Mucosa of descending colon (tissue), 3 donors: ENCODE measurements around the gene CPT1A. TPM values are rescaled to one million over a fixed set of nuclear protein-coding genes. Genes with fewer than 3 reads are reported as not detected.

Experiments used
- ATAC-seq: fragments of 200-7000 bp; cut with Tn5 transposase; one replicate; pipeline ENCODE4 v1.9.1; 2020; ENCODE audit warnings: mild to moderate bottlenecking, moderate library complexity
- DNase-seq, 3 donors: peaks; one replicate each; pipeline ENCODE4 v3.0.0-alpha.2; 2020
- H3K36me3 ChIP-seq: fragments of 200-600 bp; one replicate; pipeline ENCODE4 v1.8.0; 2021; ENCODE audit warnings: low read depth, mild to moderate bottlenecking
- H3K4me1 ChIP-seq: fragments of 200-600 bp; one replicate; pipeline ENCODE4 v1.8.0; 2021; ENCODE audit warnings: low read depth, mild to moderate bottlenecking
- H3K4me3 ChIP-seq: fragments of 200-600 bp; one replicate; pipeline ENCODE4 v1.8.0; 2021; ENCODE audit warnings: mild to moderate bottlenecking
- H3K9me3 ChIP-seq: fragments of 200-600 bp; one replicate; pipeline ENCODE4 v1.8.0; 2021; ENCODE audit warnings: mild to moderate bottlenecking
- intact Hi-C, 2 donors: fragments of 100-400 bp; cut with DNase I in 1 of 2; cut with micrococcal nuclease in 1 of 2; formaldehyde crosslinking; loops; one replicate each; pipeline versions ENCODE4 v1.11.0 to v1.11.1; 2022; cut with DNase I, micrococcal nuclease
- total RNA-seq, 3 donors: library from RNA; stranded (reverse); fragmentation: NEBNext Ultra II Directional in 2 of 3; extraction: Animal tissue kit (Norgen Biotek cat#: 25700) in 2 of 3; gene quantifications; one replicate each; pipeline versions ENCODE4 v1.2.1 to v1.2.4, GENCODE V29; 2021 to 2023
- TF ChIP-seq, protein P1 (sequence below): fragments of 200-600 bp; IDR thresholded peaks from one replicate; pipeline ENCODE4 v1.8.0; 2022; ENCODE audit warnings: antibody characterized with exemption, mild to moderate bottlenecking
- donor health status: DM: no; HTN: no; CAD: no; lungs with moderate emphysema.
- donor health status: DM: no; HTN: no; CAD: no.
- donor health status: DM: no; HTN: yes; CAD: no.

The CPT1A gene
- total RNA-seq, 3 donors from 2014 or later, result 130 to 191 (median 144) TPM

DNA sequence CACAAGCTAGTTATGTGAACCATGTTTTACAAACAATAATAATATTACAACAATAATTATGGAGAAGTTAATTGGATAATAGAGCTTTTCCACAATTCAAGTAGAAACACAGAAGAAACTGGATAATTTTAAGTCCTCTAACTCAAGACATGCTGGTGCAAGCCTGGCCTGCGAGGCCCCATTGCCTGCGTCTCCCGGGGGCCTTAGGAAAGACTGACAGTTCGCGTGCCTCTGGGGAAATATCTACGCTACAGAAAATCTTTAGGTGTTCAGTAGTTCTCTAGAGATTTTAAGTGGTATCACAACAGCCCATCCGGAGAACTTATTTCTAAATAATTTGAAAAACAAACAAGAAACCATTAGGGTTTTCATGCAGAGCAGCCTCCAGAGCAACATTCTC, 134.2 kb downstream of the CPT1A start:
- Histone ChIP-seq H3K4me1 (no peaks in the 10 kb centered on the region), H3K36me3 (no peaks in the 10 kb centered on the region), H3K9me3 (no peaks in the 10 kb centered on the region), H3K4me3 (no peak overlapping the region)
- no peak for DNase-seq
- intact Hi-C loops, result no loop called here
- TF ChIP-seq, protein P1, sequence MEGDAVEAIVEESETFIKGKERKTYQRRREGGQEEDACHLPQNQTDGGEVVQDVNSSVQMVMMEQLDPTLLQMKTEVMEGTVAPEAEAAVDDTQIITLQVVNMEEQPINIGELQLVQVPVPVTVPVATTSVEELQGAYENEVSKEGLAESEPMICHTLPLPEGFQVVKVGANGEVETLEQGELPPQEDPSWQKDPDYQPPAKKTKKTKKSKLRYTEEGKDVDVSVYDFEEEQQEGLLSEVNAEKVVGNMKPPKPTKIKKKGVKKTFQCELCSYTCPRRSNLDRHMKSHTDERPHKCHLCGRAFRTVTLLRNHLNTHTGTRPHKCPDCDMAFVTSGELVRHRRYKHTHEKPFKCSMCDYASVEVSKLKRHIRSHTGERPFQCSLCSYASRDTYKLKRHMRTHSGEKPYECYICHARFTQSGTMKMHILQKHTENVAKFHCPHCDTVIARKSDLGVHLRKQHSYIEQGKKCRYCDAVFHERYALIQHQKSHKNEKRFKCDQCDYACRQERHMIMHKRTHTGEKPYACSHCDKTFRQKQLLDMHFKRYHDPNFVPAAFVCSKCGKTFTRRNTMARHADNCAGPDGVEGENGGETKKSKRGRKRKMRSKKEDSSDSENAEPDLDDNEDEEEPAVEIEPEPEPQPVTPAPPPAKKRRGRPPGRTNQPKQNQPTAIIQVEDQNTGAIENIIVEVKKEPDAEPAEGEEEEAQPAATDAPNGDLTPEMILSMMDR, result no peak
- ATAC-seq, result no peak

DNA sequence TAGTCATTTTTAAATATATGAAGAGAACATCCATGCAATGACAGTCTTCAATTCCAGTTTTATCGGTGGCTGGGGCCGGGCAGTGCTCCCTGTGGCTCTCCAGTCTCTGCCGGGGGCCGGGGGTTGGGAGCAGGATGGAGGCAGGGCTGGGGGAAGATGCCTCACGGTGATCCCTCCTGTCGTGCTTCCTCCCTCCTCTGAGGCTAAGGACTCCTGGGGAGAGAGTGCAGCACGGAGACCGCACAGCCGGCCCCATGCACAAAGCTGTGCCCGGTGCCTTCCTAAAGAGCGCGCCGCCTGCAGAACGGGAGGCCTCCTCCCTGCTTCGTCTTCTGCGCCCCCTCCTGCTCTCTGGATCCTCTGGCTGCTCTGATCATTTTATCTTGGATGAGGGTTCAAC, 136.8 kb downstream of the CPT1A start:
- ATAC-seq, result no peak
- Histone ChIP-seq H3K36me3 (no peaks in the 10 kb centered on the region), H3K4me1 (no peaks in the 10 kb centered on the region), H3K4me3 (no peak overlapping the region), H3K9me3 (no peaks in the 10 kb centered on the region)
- DNase-seq, result no peak
- intact Hi-C loops, result no loop called here
- TF ChIP-seq, protein P1, result no peak

Other genes starting within 250 kb of the CPT1A start
- 1 to 10 TPM; 1.5 to 8.4 (median 2.4) TPM for gene GAL, start 157.4 kb downstream of the CPT1A start, total RNA-seq
- 10 to 100 TPM in 2 of 3 donors, 1 to 10 TPM in 1; 4.8 to 22.7 (median 16.7) TPM for gene TESMIN, start 90.4 kb downstream of the CPT1A start, total RNA-seq
- gene MRPL21, start 61.9 kb upstream of the CPT1A start, total RNA-seq, result 10 to 100 TPM; 49.2 to 78.4 (median 72.6) TPM
- 10 to 100 TPM; 19.7 to 44.7 (median 25.8) TPM for gene IGHMBP2, start 62.0 kb upstream of the CPT1A start, total RNA-seq
- gene MRGPRD, start 139.1 kb upstream of the CPT1A start, total RNA-seq, result under 1 TPM in 1 of 3 donors, not detected in 2; 0.41 TPM
- gene MRGPRF, start 171.3 kb upstream of the CPT1A start, total RNA-seq, result 100 to 1,000 TPM in 1 of 3 donors, 10 to 100 TPM in 1, 1 to 10 TPM in 1; 4.7 to 117 (median 14.2) TPM
- gene TPCN2, start 207.0 kb upstream of the CPT1A start, total RNA-seq, result 10 to 100 TPM; 19.5 to 37.4 (median 20.7) TPM